Suprapubic skin (tissue), 4 donors: ENCODE results near the gene ZBTB8A. TPM values are rescaled to one million over a fixed set of nuclear protein-coding genes. Genes with fewer than 3 reads are reported as not detected.
"Not testable (repeated sequence)": the region's sequence is repeated elsewhere in the genome, so short reads cannot be mapped to it uniquely, and the experiment has no call there.

Source experiments
- DNase-seq, 2 donors: peaks; one replicate each; pipeline ENCODE4 v3.0.0-alpha.2; 2019; ENCODE audit warnings: low spot score in 2 of 2
- H3K27ac ChIP-seq: fragments of 200-600 bp; sonication (generic); one replicate; pipeline ENCODE4 v1.5.1; 2019
- H3K27me3 ChIP-seq: fragments of 200-600 bp; sonication (generic); one replicate; pipeline ENCODE4 v1.5.1; 2019
- H3K36me3 ChIP-seq: fragments of 200-600 bp; sonication (generic); one replicate; pipeline ENCODE4 v1.5.1; 2019
- H3K4me1 ChIP-seq: fragments of 200-600 bp; sonication (generic); one replicate; pipeline ENCODE4 v1.5.1; 2019
- H3K4me3 ChIP-seq: fragments of 200-600 bp; sonication (generic); one replicate; pipeline ENCODE4 v1.5.1; 2019; ENCODE audit warnings: mild to moderate bottlenecking
- H3K9me3 ChIP-seq: fragments of 200-600 bp; sonication (generic); one replicate; pipeline ENCODE4 v1.5.1; 2019
- EP300 ChIP-seq: sonication (generic); formaldehyde crosslinking; IDR thresholded peaks from one replicate; pipeline ENCODE4 v1.6.1; 2017; ENCODE audit warnings: antibody characterized with exemption
- POLR2A ChIP-seq, 2 donors: fragments of 450-650 bp; IDR thresholded peaks; one replicate each; pipeline ENCODE4 v1.6.1; 2017; ENCODE audit warnings: antibody characterized with exemption in 2 of 2, mild to moderate bottlenecking in 2 of 2, moderate library complexity in 2 of 2
- POLR2AphosphoS5 ChIP-seq, 3 donors: sonication (generic); formaldehyde crosslinking; IDR thresholded peaks; one replicate each; pipeline ENCODE4 v1.6.1; 2017; ENCODE audit warnings: antibody characterized with exemption in 3 of 3
- WGBS: methylation state at CpG from one replicate; pipeline ENCODE4 v1.1.5; 2018; 5-methylcytosine and 5-hydroxymethylcytosine counted together
- total RNA-seq, 4 donors: library from RNA; depleted of rRNA; stranded (reverse); fragments of >200 nt; gene quantifications; one replicate each; pipeline ENCODE4 v1.1.0, GENCODE V29; 2016
- TF ChIP-seq, protein P1 (sequence below), 2 donors: fragments of 200-600 bp in 1 of 2; fragments of 450-650 bp in 1 of 2; sonication (generic) in 1 of 2; IDR thresholded peaks; one replicate each; pipeline ENCODE4 v1.5.1; 2016 to 2019; ENCODE audit warnings: antibody characterized with exemption in 2 of 2, mild to moderate bottlenecking in 1 of 2, moderate library complexity in 1 of 2

The ZBTB8A gene
- total RNA-seq, 4 donors from 2014 or later, result 2.3 to 3.4 (median 3.1) TPM

DNA sequence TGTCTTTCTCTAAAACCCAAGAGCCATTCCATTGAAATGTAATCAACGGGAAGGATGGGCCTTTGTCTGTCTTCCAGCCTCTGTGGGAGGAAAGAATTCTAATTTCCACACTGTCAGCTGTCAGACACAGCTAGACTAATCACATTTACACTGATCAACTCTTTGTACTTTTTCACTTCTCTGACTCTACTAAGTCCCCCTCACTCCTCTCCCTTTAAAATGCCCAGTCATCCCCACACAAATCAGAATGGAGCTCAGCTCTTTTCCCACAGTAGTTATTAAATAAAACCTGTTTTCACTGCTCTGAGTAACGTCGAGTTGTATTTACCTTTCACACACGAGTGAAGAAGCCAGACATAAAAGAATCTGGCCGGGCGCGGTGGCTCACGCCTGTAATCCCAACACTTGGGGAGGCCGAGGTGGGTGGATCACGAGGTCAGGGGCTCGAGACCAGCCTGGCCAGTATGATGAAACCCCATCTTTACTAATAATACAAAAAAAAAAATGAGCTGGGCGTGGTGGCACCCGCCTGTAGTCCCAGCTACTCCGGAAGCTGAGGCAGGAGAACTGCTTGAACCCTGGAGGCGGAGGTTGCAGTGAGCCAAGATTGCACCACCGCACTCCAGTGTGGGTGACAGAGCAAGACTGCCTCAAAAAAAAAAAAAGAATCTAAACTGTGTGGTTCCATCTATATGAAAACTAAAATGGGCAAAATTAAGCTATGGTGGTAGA is 97.9 kb downstream of the ZBTB8A start:
- H3K36me3 ChIP-seq, result peaks cover 22% of the 10 kb centered on the region
- no peaks in the 10 kb centered on the region for H3K4me1 ChIP-seq
- H3K4me3 ChIP-seq, result no peak overlapping the region
- H3K27ac ChIP-seq, result no peak overlapping the region
- no peak for DNase-seq
- TF ChIP-seq EP300 (no peak), POLR2AphosphoS5 (IDR thresholded peaks at IDR 0.05) (no peak), POLR2A (IDR thresholded peaks at IDR 0.05) (no peak)
- TF ChIP-seq, protein P1, sequence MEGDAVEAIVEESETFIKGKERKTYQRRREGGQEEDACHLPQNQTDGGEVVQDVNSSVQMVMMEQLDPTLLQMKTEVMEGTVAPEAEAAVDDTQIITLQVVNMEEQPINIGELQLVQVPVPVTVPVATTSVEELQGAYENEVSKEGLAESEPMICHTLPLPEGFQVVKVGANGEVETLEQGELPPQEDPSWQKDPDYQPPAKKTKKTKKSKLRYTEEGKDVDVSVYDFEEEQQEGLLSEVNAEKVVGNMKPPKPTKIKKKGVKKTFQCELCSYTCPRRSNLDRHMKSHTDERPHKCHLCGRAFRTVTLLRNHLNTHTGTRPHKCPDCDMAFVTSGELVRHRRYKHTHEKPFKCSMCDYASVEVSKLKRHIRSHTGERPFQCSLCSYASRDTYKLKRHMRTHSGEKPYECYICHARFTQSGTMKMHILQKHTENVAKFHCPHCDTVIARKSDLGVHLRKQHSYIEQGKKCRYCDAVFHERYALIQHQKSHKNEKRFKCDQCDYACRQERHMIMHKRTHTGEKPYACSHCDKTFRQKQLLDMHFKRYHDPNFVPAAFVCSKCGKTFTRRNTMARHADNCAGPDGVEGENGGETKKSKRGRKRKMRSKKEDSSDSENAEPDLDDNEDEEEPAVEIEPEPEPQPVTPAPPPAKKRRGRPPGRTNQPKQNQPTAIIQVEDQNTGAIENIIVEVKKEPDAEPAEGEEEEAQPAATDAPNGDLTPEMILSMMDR (IDR thresholded peaks at IDR 0.05), result no peak
- WGBS, result 86% methylated on average over 16 of the region's 16 CpGs
- no peaks in the 10 kb centered on the region for H3K9me3 ChIP-seq
- H3K27me3 ChIP-seq, result no peaks in the 10 kb centered on the region

DNA sequence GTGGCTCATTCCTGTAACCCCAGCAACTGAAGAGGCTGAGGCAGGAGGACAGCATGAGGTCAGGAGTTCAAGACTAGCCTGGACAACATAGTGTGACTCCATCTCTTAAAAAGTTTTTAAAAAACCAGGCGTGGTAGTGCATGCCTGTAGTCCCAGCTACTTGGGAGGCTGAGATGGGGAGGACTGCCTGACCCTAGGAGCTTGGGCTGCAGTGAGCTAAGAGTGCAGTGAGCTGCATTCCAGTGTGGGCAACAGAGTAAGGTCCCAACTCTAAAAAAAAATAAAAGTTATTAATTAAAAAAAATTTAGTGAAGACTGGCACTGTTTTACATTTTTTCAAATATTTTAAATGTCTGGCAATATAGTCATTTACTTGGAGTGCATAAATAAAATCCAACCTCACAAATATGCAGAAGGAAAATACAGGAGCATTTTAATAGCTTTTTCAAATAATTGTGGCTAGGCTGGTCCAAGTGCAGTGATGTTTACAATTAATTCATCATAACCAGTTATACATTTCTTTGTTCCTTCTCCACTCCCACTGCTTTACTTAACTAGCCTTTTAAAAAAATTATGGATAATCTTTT is 100.4 kb downstream of the ZBTB8A start:
- TF ChIP-seq POLR2A (IDR thresholded peaks at IDR 0.05), result no peak
- TF ChIP-seq POLR2AphosphoS5 (IDR thresholded peaks at IDR 0.05), result no peak
- TF ChIP-seq, protein P1 (IDR thresholded peaks at IDR 0.05), result no peak
- TF ChIP-seq EP300, result no peak
- no peak for DNase-seq
- Histone ChIP-seq H3K27ac (no peak overlapping the region), H3K4me1 (no peaks in the 10 kb centered on the region), H3K9me3 (no peaks in the 10 kb centered on the region), H3K36me3 (no peaks in the 10 kb centered on the region), H3K27me3 (no peaks in the 10 kb centered on the region), H3K4me3 (no peak overlapping the region)
- WGBS, result 85% methylated on average over 1 of the region's 1 CpG

DNA sequence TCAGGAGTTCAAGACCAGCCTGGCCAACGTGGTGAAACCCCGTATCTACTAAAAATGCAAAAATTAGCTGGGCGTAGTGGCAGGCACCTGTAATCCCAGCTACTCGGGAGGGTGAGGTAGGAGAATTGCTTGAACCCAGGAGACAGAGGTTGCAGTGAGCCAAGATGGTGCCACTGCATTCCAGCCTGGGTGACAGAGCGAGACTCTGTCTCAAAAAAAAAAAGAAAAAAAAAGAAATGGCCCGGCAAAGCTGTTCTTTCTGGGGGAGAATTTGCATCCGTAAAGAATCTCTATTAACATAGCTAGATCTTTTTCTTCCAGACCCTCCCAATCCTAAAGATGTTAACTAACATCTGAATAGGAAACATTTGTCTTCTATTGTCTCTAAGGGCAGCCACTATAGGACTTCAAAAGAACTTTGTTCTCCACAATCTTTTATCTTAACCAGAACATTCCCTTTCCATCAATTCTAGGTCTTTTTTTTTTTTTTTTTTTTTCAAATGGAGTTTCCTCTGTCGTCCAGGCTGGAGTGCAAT is 103.1 kb downstream of the ZBTB8A start:
- not testable (repeated sequence) for H3K9me3 ChIP-seq, H3K27me3 ChIP-seq, H3K36me3 ChIP-seq, H3K4me3 ChIP-seq, H3K27ac ChIP-seq, DNase-seq, H3K4me1 ChIP-seq
- WGBS, result 76% methylated on average over 8 of the region's 8 CpGs

DNA sequence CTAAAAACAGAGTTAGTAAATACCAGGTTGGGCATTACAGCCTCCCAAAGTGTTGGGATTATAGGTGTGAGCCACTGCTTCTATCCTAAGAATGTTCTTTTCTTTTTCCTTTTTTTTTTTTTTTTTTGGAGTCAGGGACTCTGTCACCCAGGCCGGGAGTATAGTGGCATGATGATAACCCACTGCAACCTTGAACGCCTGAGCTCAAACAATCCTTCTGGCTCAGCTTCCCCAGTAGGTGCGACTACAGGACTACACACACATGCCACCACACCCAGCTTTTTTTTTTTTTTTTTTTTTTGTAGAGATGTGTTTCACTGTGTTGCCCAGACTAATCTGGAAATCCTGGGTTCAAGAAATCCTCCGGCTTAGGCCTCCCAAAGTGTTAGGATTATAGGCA is 105.2 kb downstream of the ZBTB8A start:
- H3K4me3 ChIP-seq, result no peak overlapping the region
- H3K27me3 ChIP-seq, result no peaks in the 10 kb centered on the region
- no peaks in the 10 kb centered on the region for H3K9me3 ChIP-seq
- peaks cover 23% of the 10 kb centered on the region for H3K4me1 ChIP-seq
- no peak overlapping the region for H3K27ac ChIP-seq
- no peaks in the 10 kb centered on the region for H3K36me3 ChIP-seq
- WGBS, result 82% methylated on average over 4 of the region's 4 CpGs
- DNase-seq, result no peak
- TF ChIP-seq POLR2AphosphoS5 (IDR thresholded peaks at IDR 0.05), result no peak
- TF ChIP-seq, protein P1 (IDR thresholded peaks at IDR 0.05), result no peak
- TF ChIP-seq EP300, result no peak
- no peak for TF ChIP-seq POLR2A (IDR thresholded peaks at IDR 0.05)

DNA sequence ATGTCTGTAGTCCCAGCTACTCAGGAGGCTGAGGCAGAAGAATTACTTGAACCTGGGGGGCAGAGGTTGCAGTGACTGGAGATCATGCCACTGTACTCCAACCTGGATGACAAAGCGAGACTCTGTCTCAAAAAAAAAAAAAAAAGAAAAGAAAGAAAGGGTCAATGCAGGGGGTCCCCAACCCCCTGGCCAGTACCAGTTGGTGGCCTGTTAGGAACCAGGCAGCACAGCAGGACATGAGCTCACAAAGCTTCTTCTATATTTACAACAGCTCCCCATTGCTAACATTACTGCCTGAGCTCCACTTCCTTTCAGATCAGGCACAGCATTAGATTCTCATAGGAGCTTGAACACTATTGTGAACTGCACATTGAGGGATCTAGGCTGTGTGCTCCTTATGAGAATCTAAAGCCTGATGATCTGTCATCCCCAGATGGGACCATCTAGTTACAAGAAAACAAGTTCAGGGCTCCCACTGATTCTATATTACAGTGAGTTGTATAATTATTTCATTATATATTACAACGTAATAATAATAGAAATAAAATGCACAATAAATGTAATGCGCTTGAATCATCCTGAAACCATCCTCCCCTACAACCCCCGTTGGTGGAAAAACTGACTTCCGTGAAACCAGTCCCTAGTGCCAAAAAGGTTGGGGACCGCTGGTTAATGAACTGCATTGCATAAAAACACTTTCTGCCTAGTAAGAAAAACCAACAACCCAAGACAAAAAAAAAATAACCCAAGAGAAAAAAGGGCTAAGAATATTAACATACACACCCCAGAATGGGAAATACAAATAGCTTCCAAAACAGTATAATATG is 108.3 kb downstream of the ZBTB8A start:
- no peaks in the 10 kb centered on the region for H3K27me3 ChIP-seq
- 73% methylated on average over 6 of the region's 6 CpGs for whole genome bisulfite sequencing
- H3K27ac ChIP-seq, result no peak overlapping the region
- TF ChIP-seq, protein P1 (IDR thresholded peaks at IDR 0.05), result no peak
- TF ChIP-seq POLR2AphosphoS5 (IDR thresholded peaks at IDR 0.05) (no peak), POLR2A (IDR thresholded peaks at IDR 0.05) (no peak), EP300 (no peak)
- no peaks in the 10 kb centered on the region for H3K9me3 ChIP-seq
- no peak overlapping the region for H3K4me3 ChIP-seq
- DNase-seq, result no peak
- no peaks in the 10 kb centered on the region for H3K36me3 ChIP-seq
- peaks cover 37% of the 10 kb centered on the region for H3K4me1 ChIP-seq
